MM.1S (cell line): ENCODE results near the gene KAT2A.

ENCODE experiments used
- DNase-seq: peaks from one replicate; pipeline ENCODE4 v3.0.0-alpha.2; 2015
- H2AFZ ChIP-seq: fragments of 300-600 bp; sonication (generic); 2 replicates; pipeline ENCODE4 v1.6.0; 2016; ENCODE audit warnings: antibody characterized with exemption, low read length
- H3F3A ChIP-seq: fragments of 300-600 bp; sonication (generic); 2 replicates; pipeline ENCODE4 v1.6.1; 2016; ENCODE audit warnings: mild to moderate bottlenecking, antibody characterized with exemption, low read length, moderate library complexity, mixed read lengths; ENCODE audit not compliant: insufficient read depth
- H3K27ac ChIP-seq: fragments of 300-600 bp; sonication (generic); 2 replicates; pipeline ENCODE4 v1.5.1; 2016; ENCODE audit warnings: mild to moderate bottlenecking, low read length
- H3K27me3 ChIP-seq: fragments of 300-600 bp; sonication (generic); replicated peaks from 2 replicates; pipeline ENCODE4 v1.6.0; 2016; ENCODE audit warnings: low read length; ENCODE audit not compliant: insufficient read depth
- H3K36me3 ChIP-seq: fragments of 300-600 bp; sonication (generic); replicated peaks from 2 replicates; pipeline ENCODE4 v1.6.1; 2016; ENCODE audit warnings: mild to moderate bottlenecking, low read length, mixed read lengths; ENCODE audit not compliant: insufficient read depth
- H3K4me1 ChIP-seq: fragments of 300-600 bp; sonication (generic); 2 replicates; pipeline ENCODE4 v1.6.1; 2016; ENCODE audit warnings: low read length, mixed read lengths
- H3K4me2 ChIP-seq: fragments of 300-600 bp; sonication (generic); 2 replicates; pipeline ENCODE4 v1.6.0; 2016; ENCODE audit warnings: low read depth, low read length
- H3K4me3 ChIP-seq: fragments of 300-600 bp; sonication (generic); 2 replicates; pipeline ENCODE4 v1.5.1; 2016; ENCODE audit warnings: low read length, mixed read lengths
- H3K79me2 ChIP-seq: fragments of 300-600 bp; sonication (generic); 2 replicates; pipeline ENCODE4 v1.6.1; 2016; ENCODE audit warnings: mixed run types, low read length, mixed read lengths
- H3K9ac ChIP-seq: fragments of 300-600 bp; sonication (generic); 2 replicates; pipeline ENCODE4 v1.6.1; 2016; ENCODE audit warnings: low read length, mixed read lengths
- H3K9me2 ChIP-seq: fragments of 300-600 bp; sonication (generic); replicated peaks from 2 replicates; pipeline ENCODE4 v1.6.1; 2016; ENCODE audit warnings: mild to moderate bottlenecking, low read length, mixed read lengths; ENCODE audit not compliant: insufficient read depth
- H3K9me3 ChIP-seq: fragments of 300-600 bp; sonication (generic); replicated peaks from 2 replicates; pipeline ENCODE4 v1.6.1; 2016; ENCODE audit warnings: mild to moderate bottlenecking, low read length, mixed read lengths; ENCODE audit not compliant: insufficient read depth
- H4K20me1 ChIP-seq: fragments of 300-600 bp; sonication (generic); 2 replicates; pipeline ENCODE4 v1.6.1; 2016; ENCODE audit warnings: mild to moderate bottlenecking, low read length, moderate library complexity, mixed read lengths; ENCODE audit not compliant: insufficient read depth
- CTCF ChIP-seq: fragments of 300-600 bp; sonication (generic); IDR thresholded peaks from 2 replicates; pipeline ENCODE4 v1.5.1; 2016; ENCODE audit warnings: antibody characterized with exemption, low read length, mixed read lengths
- EZH2 ChIP-seq: fragments of 300-600 bp; sonication (generic); optimal IDR thresholded peaks from 2 replicates; pipeline ENCODE3; 2017; ENCODE audit warnings: low read depth, mild to moderate bottlenecking, antibody characterized with exemption, low read length, mixed read lengths
- EZH2phosphoT487 ChIP-seq: fragments of 300-600 bp; sonication (generic); IDR thresholded peaks from 2 replicates; pipeline ENCODE4 v1.6.1; 2018; ENCODE audit warnings: antibody characterized with exemption, low read length

The KAT2A gene

GRCh38 chr17:42076797-42077559, 44.2 kb downstream of the KAT2A start:
- Histone ChIP-seq H3K4me2 (no peak overlapping the region), H3K4me1 (no peaks in the 10 kb centered on the region), H3K9ac (no peak overlapping the region), H2AFZ (no peak overlapping the region), H3K9me2 (no peaks in the 10 kb centered on the region), H3K36me3 (no peaks in the 10 kb centered on the region), H3K27ac (no peak overlapping the region), H3K4me3 (no peak overlapping the region), H3F3A (no peaks in the 10 kb centered on the region), H3K9me3 (no peaks in the 10 kb centered on the region), H3K27me3 (peaks cover 7% of the 10 kb centered on the region), H4K20me1 (no peaks in the 10 kb centered on the region), H3K79me2 (no peaks in the 10 kb centered on the region)
- TF ChIP-seq EZH2 (no peak), EZH2phosphoT487 (no peak), CTCF (no peak)
- no peak for DNase-seq

DNA sequence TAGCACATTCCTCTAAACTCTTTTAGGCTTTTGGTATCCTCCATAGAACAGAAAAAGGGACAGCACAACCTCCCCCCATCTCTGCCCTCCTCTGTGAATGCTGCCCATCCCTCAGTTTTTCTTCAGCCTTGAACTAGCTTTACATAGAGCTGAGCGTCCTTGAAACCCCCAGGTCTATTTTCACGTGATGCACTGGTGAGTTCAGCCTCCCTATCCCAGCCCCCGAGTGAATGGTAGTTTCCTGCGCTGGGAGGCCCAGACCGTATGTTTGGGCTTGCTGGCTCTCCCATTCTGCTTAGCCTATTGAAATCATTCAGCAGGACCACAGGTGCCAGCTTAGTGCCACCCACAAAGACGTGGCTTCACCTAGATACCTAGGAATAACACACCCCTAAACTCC, 45.4 kb downstream of the KAT2A start:
- H3K36me3 ChIP-seq: no peaks in the 10 kb centered on the region
- H3K4me2 ChIP-seq: no peak overlapping the region
- H3K4me1 ChIP-seq: no peaks in the 10 kb centered on the region

GRCh38 chr17:42072323-42073187, 48.6 kb downstream of the KAT2A start:
- H3K79me2 ChIP-seq: no peaks in the 10 kb centered on the region
- no peak overlapping the region for H2AFZ ChIP-seq
- no peak overlapping the region for H3K9ac ChIP-seq

More for the DNA sequence above, 45.4 kb downstream of the KAT2A start:
- Histone ChIP-seq H3K27ac (no peak overlapping the region), H3K9me2 (no peaks in the 10 kb centered on the region), H3K79me2 (no peaks in the 10 kb centered on the region), H3K4me3 (no peak overlapping the region), H2AFZ (no peak overlapping the region), H3K9me3 (no peaks in the 10 kb centered on the region), H3K27me3 (peaks cover 19% of the 10 kb centered on the region), H3K9ac (no peak overlapping the region), H4K20me1 (no peaks in the 10 kb centered on the region), H3F3A (no peaks in the 10 kb centered on the region)
- DNase-seq: no peak
- TF ChIP-seq EZH2 (no peak), CTCF (no peak), EZH2phosphoT487 (no peak)

More at GRCh38 chr17:42072323-42073187, 48.6 kb downstream of the KAT2A start:
- Histone ChIP-seq H3K9me3 (no peaks in the 10 kb centered on the region), H3K27ac (no peak overlapping the region), H3K4me3 (no peak overlapping the region), H3F3A (no peaks in the 10 kb centered on the region), H3K9me2 (no peaks in the 10 kb centered on the region), H4K20me1 (no peaks in the 10 kb centered on the region), H3K27me3 (peaks cover 22% of the 10 kb centered on the region), H3K4me1 (no peaks in the 10 kb centered on the region), H3K36me3 (no peaks in the 10 kb centered on the region), H3K4me2 (peak overlapping the region; percentile 18; the same call in 1 of the 2 replicates)
- no peak for DNase-seq
- TF ChIP-seq CTCF (no peak), EZH2 (no peak), EZH2phosphoT487 (no peak)
